Ectodermal cell (in vitro differentiated cells): ENCODE results near the gene CD1B.
"Not testable (repeated sequence)": the region's sequence is repeated elsewhere in the genome, so short reads cannot be mapped to it uniquely, and the experiment has no call there.

Experiments used
- H3K27ac ChIP-seq: 2 replicates; pipeline ENCODE4 v1.7.0; 2013; ENCODE audit warnings: mild to moderate bottlenecking, low read depth, low read length; ENCODE audit not compliant: insufficient read depth, poor library complexity, severe bottlenecking
- H3K27me3 ChIP-seq: 2 replicates; pipeline ENCODE4 v1.7.0; 2013; ENCODE audit warnings: mild to moderate bottlenecking, low read length; ENCODE audit not compliant: insufficient read depth, control insufficient read depth, poor library complexity, severe bottlenecking
- H3K36me3 ChIP-seq: one replicate; pipeline ENCODE4 v1.7.0; 2013; ENCODE audit warnings: low read length; ENCODE audit not compliant: control insufficient read depth, insufficient read depth
- H3K4me1 ChIP-seq: one replicate; pipeline ENCODE4 v1.7.0; 2013; ENCODE audit warnings: low read length; ENCODE audit not compliant: control insufficient read depth, insufficient read depth
- H3K4me3 ChIP-seq: 2 replicates; pipeline ENCODE4 v1.7.0; 2013; ENCODE audit warnings: low read depth, low read length, control low read depth; ENCODE audit not compliant: insufficient read depth
- H3K9me3 ChIP-seq: 2 replicates; pipeline ENCODE4 v1.7.0; 2013; ENCODE audit warnings: mild to moderate bottlenecking, low read length, moderate library complexity; ENCODE audit not compliant: control insufficient read depth
- WGBS, 2 experiments: methylation state at CpG; one replicate each; pipeline ENCODE4 v1.1.7; 2013; ENCODE audit warnings: missing lambda C conversion rate in 2 of 2; 5-methylcytosine and 5-hydroxymethylcytosine counted together

Gene CD1B

DNA sequence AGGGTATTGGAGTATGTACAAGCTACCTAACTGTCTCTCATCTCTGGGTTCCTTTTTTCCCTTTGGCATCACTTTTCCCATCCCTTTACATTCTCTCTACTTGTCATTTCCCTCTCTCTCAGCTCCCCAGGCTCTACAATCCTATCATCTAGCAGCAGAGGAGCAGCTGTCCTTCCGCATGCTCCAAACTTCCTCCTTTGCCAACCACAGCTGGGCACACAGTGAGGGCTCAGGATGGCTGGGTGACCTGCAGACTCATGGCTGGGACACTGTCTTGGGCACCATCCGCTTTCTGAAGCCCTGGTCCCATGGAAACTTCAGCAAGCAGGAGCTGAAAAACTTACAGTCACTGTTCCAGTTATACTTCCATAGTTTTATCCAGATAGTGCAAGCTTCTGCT, 22.9 kb upstream of the CD1B start:
- Histone ChIP-seq H3K4me3 (no peak overlapping the region), H3K27ac (no peak overlapping the region), H3K27me3 (no peaks in the 10 kb centered on the region), H3K4me1 (no peaks in the 10 kb centered on the region), H3K9me3 (no peaks in the 10 kb centered on the region), H3K36me3 (no peaks in the 10 kb centered on the region)
- 95 to 96% methylated on average over 2 of the region's 2 CpGs for WGBS, 2 experiments

DNA sequence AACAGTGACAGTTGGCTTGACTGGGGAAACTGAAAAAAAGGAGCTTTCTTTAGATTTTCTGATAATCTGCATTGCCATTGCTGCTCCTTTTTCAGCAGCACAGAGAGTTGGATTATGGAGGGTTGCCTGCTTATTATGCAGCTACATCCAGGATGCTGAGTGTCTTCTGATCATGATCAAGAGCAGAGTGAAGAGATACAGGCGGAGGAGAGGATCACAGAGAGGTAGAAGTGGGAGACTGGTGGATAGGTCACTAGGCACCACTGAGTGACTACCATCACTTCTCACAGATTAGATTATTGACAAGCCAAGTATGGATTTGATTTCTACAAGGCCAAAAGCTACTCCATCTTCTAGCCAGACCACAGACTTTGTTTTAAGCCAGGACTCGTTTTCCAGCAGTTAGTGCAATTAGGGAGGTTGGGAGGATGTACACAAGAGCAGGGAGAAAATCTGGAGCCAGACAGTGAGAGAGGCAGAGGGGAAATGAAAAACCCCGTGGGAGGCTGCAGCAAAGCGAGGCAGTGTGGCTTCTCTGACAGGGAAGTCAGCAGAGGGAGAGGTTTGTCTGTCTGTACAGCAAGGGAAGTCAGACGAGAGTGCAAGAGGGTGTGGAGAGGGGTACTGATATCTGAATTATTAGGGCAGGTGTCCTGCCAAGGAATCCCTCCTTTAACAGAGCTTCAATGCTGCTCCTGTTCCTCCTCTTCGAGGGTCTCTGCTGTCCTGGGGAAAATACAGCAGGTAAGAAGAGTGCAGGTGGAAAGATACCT, 22.2 kb upstream of the CD1B start, which contains the start of gene CD1E:
TSS of gene CD1E (plus strand) at position 592 of the 773 bp plus-strand sequence. CDS start at position 687, 95 bp downstream.
- Histone ChIP-seq H3K36me3 (no peaks in the 10 kb centered on the region), H3K27ac (no peak within 1 kb of the TSS), H3K9me3 (no peaks in the 10 kb centered on the region), H3K27me3 (no peaks in the 10 kb centered on the region), H3K4me3 (no peak within 1 kb of the TSS), H3K4me1 (no peaks in the 10 kb centered on the region)
- 81 to 86% methylated on average over 6 of the region's 6 CpGs for WGBS, 2 experiments

GRCh38 chr1:158348946-158349345, 17.6 kb upstream of the CD1B start:
- not testable (repeated sequence) for H3K27ac ChIP-seq, H3K4me1 ChIP-seq, H3K27me3 ChIP-seq, H3K9me3 ChIP-seq, H3K4me3 ChIP-seq, H3K36me3 ChIP-seq
- 96% methylated on average over 24 of the region's 24 CpGs for WGBS, 2 experiments

GRCh38 chr1:158336413-158336812, 5.1 kb upstream of the CD1B start:
- not testable (repeated sequence) for H3K4me3 ChIP-seq, H3K27me3 ChIP-seq, H3K36me3 ChIP-seq, H3K4me1 ChIP-seq, H3K27ac ChIP-seq, H3K9me3 ChIP-seq
- 76 to 80% methylated on average over 7 of the region's 7 CpGs for WGBS, 2 experiments

GRCh38 chr1:158335213-158335532, 3.8 kb upstream of the CD1B start:
- no peaks in the 10 kb centered on the region for H3K27me3 ChIP-seq
- H3K9me3 ChIP-seq, result no peaks in the 10 kb centered on the region
- no peaks in the 10 kb centered on the region for H3K4me1 ChIP-seq
- H3K27ac ChIP-seq, result no peak overlapping the region
- no peaks in the 10 kb centered on the region for H3K36me3 ChIP-seq
- no peak overlapping the region for H3K4me3 ChIP-seq

GRCh38 chr1:158334526-158335212, 3.3 kb upstream of the CD1B start:
- H3K27me3 ChIP-seq, result no peaks in the 10 kb centered on the region
- no peaks in the 10 kb centered on the region for H3K4me1 ChIP-seq
- 87 to 93% methylated on average over 2 of the region's 2 CpGs for WGBS, 2 experiments
- H3K36me3 ChIP-seq, result no peaks in the 10 kb centered on the region
- H3K4me3 ChIP-seq, result no peak overlapping the region
- no peaks in the 10 kb centered on the region for H3K9me3 ChIP-seq
- no peak overlapping the region for H3K27ac ChIP-seq

GRCh38 chr1:158333405-158334155, 2.2 kb upstream of the CD1B start:
- no peaks in the 10 kb centered on the region for H3K36me3 ChIP-seq
- 84 to 95% methylated on average over 6 to 8 of the region's 8 CpGs for WGBS, 2 experiments
- no peaks in the 10 kb centered on the region for H3K9me3 ChIP-seq
- H3K27me3 ChIP-seq, result no peaks in the 10 kb centered on the region
- no peaks in the 10 kb centered on the region for H3K4me1 ChIP-seq
- H3K4me3 ChIP-seq, result no peak overlapping the region
- H3K27ac ChIP-seq, result no peak overlapping the region

DNA sequence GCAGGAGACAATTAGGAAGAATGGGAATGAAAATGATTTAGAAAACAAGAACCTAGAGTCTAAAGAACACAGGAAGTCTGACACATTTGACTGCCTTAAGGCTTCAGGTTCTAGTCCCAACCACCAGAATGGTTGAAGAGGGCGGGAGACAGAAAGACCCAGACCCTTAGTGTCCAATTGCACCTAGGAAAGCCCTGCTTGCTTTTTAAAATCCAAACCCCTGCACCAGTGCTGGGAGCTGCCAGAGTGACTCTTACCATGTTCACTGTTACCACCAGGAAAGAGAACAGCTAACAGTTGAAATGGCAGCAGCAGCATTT, 265 bp downstream of the CD1B start:
- H3K9me3 ChIP-seq, result no peaks in the 10 kb centered on the region
- H3K4me1 ChIP-seq, result no peaks in the 10 kb centered on the region
- WGBS, 2 experiments, result 96 to 97% methylated on average over 1 of the region's 1 CpG
- no peaks in the 10 kb centered on the region for H3K36me3 ChIP-seq
- no peaks in the 10 kb centered on the region for H3K27me3 ChIP-seq
- H3K27ac ChIP-seq, result no peak overlapping the region
- H3K4me3 ChIP-seq, result no peak overlapping the region

DNA sequence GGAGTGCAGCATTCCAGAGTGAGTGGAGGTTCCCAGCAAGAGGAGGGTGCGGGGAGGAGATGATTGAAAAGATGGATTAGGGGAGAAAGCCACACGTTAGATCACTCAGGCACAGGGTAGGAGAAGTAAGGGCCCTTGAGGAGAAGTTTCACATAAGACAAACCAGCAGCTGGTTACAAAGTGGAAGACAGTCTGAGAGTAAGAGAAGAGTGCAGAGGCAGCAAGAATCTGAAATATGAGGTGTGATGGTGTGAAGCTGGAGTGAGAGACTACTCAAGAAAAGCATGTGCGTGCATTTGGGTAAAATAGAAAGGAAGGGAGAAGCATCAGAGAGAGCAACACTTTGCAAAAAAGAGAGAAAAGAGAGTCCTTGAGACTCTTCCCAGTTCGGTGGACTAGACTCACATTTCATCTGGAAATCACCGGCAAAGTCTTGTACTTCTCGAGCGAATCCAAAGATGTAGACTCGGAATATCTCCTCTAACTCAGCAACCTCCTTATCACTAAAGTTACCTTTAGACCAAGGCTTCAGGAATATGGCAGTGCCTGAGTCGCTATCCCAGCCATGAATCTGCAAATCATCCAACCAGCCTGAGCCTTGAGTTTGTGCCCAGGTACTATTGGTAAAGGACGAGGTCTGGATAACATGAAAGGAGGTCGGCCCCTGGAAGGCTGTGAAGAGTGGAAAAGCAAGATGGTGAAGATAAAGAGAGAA, 783 bp downstream of the CD1B start:
- Histone ChIP-seq H3K36me3 (no peaks in the 10 kb centered on the region), H3K4me3 (no peak overlapping the region), H3K4me1 (no peaks in the 10 kb centered on the region), H3K27me3 (no peaks in the 10 kb centered on the region), H3K27ac (no peak overlapping the region), H3K9me3 (no peaks in the 10 kb centered on the region)
- 94 to 95% methylated on average over 11 of the region's 11 CpGs for WGBS, 2 experiments

GRCh38 chr1:158329733-158330132, 1.6 kb downstream of the CD1B start:
- WGBS, 2 experiments, result 92 to 94% methylated on average over 2 to 3 of the region's 3 CpGs
- H3K27me3 ChIP-seq, result no peaks in the 10 kb centered on the region
- H3K9me3 ChIP-seq, result no peaks in the 10 kb centered on the region
- H3K4me3 ChIP-seq, result no peak overlapping the region
- no peaks in the 10 kb centered on the region for H3K36me3 ChIP-seq
- H3K4me1 ChIP-seq, result no peaks in the 10 kb centered on the region
- H3K27ac ChIP-seq, result no peak overlapping the region
